ENCODE data around the gene CCDC182. TPM values are rescaled to one million over a fixed set of nuclear protein-coding genes. Genes with fewer than 3 reads are reported as not detected.

The CCDC182 gene
- total and polyA plus RNA-seq, 2 experiments from 2014 or later: not detected

DNA sequence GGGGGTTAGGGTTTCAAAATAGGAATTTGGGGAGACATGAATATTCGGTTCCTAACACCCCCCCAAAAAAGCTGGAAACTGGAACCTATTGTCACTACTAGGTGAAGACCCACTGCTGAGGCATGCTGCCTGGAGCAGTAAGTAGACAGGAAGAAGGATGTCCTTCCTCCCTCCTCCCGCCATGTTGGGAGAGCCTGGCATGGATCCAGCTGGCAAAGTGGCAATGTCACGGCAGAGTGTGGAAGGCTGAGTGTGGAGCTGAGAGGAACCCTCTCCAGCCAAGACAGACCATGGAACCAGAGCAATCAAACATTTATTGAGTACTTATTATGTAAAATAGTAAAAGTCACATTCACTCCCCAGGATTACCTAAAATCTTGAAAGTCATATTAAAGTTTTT, 49.0 kb downstream of the CCDC182 start:
- Histone ChIP-seq H3K4me3 (no peak overlapping the region), H3K4me2 (no peak overlapping the region), H3K27ac (ENCODE audit: low read depth) (no peak overlapping the region), H2AFZ (no peak overlapping the region), H3K4me1 (ENCODE audit: insufficient read depth) (peaks cover 4% of the 10 kb centered on the region), H3K79me2 (replicated peaks; ENCODE audit: insufficient read depth) (no peaks in the 10 kb centered on the region), H3K9me2 (ENCODE audit: insufficient read depth) (peaks cover 10% of the 10 kb centered on the region; the same call in 1 of the 2 replicates), H3K36me3 (ENCODE audit: insufficient read depth) (no peaks in the 10 kb centered on the region), H3F3A (replicated peaks; ENCODE audit: low read depth) (no peaks in the 10 kb centered on the region), H4K20me1 (replicated peaks; ENCODE audit: insufficient read depth) (no peaks in the 10 kb centered on the region), H3K27me3 (ENCODE audit: insufficient read depth) (no peaks in the 10 kb centered on the region)
- Mint-ChIP-seq H3K9me3 (peaks cover 5% of the 10 kb centered on the region; the same call in 2 of the 3 replicates), H3K4me3 (no peak overlapping the region), H3K4me1 (peaks cover 8% of the 10 kb centered on the region; the same call in 2 of the 3 replicates), H3K36me3 (ENCODE audit: low read depth) (peaks cover 2% of the 10 kb centered on the region; the same call in 1 of the 3 replicates), H3K27me3 (ENCODE audit: insufficient read depth, low read depth, poor library complexity) (no peaks in the 10 kb centered on the region), H3K27ac (no peak overlapping the region)
- ATAC-seq (no peak), DNase-seq (ENCODE audit: low spot score) (no peak)
- TF ChIP-seq NANOG (IDR thresholded peaks at IDR 0.05; ENCODE audit: borderline replicate concordance): no peak
- TF ChIP-seq STAT1 (IDR thresholded peaks at IDR 0.05; ENCODE audit: unreplicated experiment): no peak
- TF ChIP-seq, protein P1, sequence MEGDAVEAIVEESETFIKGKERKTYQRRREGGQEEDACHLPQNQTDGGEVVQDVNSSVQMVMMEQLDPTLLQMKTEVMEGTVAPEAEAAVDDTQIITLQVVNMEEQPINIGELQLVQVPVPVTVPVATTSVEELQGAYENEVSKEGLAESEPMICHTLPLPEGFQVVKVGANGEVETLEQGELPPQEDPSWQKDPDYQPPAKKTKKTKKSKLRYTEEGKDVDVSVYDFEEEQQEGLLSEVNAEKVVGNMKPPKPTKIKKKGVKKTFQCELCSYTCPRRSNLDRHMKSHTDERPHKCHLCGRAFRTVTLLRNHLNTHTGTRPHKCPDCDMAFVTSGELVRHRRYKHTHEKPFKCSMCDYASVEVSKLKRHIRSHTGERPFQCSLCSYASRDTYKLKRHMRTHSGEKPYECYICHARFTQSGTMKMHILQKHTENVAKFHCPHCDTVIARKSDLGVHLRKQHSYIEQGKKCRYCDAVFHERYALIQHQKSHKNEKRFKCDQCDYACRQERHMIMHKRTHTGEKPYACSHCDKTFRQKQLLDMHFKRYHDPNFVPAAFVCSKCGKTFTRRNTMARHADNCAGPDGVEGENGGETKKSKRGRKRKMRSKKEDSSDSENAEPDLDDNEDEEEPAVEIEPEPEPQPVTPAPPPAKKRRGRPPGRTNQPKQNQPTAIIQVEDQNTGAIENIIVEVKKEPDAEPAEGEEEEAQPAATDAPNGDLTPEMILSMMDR (conservative IDR thresholded peaks at IDR 0.05; ENCODE audit: low read depth in 2 of 2): no peak
- no peak for TF ChIP-seq EZH2phosphoT487 (IDR thresholded peaks at IDR 0.05; ENCODE audit: unreplicated experiment)
- TF ChIP-seq ZNF462 (CRISPR knock-in tag; IDR thresholded peaks at IDR 0.05): no peak
- TF ChIP-seq EZH2 (IDR thresholded peaks at IDR 0.05; ENCODE audit: low read depth, unreplicated experiment): no peak
- TF ChIP-seq, protein P2, sequence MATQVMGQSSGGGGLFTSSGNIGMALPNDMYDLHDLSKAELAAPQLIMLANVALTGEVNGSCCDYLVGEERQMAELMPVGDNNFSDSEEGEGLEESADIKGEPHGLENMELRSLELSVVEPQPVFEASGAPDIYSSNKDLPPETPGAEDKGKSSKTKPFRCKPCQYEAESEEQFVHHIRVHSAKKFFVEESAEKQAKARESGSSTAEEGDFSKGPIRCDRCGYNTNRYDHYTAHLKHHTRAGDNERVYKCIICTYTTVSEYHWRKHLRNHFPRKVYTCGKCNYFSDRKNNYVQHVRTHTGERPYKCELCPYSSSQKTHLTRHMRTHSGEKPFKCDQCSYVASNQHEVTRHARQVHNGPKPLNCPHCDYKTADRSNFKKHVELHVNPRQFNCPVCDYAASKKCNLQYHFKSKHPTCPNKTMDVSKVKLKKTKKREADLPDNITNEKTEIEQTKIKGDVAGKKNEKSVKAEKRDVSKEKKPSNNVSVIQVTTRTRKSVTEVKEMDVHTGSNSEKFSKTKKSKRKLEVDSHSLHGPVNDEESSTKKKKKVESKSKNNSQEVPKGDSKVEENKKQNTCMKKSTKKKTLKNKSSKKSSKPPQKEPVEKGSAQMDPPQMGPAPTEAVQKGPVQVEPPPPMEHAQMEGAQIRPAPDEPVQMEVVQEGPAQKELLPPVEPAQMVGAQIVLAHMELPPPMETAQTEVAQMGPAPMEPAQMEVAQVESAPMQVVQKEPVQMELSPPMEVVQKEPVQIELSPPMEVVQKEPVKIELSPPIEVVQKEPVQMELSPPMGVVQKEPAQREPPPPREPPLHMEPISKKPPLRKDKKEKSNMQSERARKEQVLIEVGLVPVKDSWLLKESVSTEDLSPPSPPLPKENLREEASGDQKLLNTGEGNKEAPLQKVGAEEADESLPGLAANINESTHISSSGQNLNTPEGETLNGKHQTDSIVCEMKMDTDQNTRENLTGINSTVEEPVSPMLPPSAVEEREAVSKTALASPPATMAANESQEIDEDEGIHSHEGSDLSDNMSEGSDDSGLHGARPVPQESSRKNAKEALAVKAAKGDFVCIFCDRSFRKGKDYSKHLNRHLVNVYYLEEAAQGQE (IDR thresholded peaks at IDR 0.05; ENCODE audit: unreplicated experiment): no peak
- no peak for TF ChIP-seq ZNF331 (CRISPR knock-in tag; IDR thresholded peaks at IDR 0.05; ENCODE audit: low read depth)
- TF ChIP-seq CREB1 (CRISPR knock-in tag; IDR thresholded peaks at IDR 0.05; ENCODE audit: low read depth): no peak
- no peak for TF ChIP-seq ZNF114 (CRISPR knock-in tag; IDR thresholded peaks at IDR 0.05)
- no peak for TF ChIP-seq POLR2AphosphoS5 (IDR thresholded peaks at IDR 0.05; ENCODE audit: low read depth)
- TF ChIP-seq, protein P3, sequence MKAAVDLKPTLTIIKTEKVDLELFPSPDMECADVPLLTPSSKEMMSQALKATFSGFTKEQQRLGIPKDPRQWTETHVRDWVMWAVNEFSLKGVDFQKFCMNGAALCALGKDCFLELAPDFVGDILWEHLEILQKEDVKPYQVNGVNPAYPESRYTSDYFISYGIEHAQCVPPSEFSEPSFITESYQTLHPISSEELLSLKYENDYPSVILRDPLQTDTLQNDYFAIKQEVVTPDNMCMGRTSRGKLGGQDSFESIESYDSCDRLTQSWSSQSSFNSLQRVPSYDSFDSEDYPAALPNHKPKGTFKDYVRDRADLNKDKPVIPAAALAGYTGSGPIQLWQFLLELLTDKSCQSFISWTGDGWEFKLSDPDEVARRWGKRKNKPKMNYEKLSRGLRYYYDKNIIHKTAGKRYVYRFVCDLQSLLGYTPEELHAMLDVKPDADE (IDR thresholded peaks at IDR 0.05): no peak
